ENCODE data around the gene LGALS3BP.

DNA sequence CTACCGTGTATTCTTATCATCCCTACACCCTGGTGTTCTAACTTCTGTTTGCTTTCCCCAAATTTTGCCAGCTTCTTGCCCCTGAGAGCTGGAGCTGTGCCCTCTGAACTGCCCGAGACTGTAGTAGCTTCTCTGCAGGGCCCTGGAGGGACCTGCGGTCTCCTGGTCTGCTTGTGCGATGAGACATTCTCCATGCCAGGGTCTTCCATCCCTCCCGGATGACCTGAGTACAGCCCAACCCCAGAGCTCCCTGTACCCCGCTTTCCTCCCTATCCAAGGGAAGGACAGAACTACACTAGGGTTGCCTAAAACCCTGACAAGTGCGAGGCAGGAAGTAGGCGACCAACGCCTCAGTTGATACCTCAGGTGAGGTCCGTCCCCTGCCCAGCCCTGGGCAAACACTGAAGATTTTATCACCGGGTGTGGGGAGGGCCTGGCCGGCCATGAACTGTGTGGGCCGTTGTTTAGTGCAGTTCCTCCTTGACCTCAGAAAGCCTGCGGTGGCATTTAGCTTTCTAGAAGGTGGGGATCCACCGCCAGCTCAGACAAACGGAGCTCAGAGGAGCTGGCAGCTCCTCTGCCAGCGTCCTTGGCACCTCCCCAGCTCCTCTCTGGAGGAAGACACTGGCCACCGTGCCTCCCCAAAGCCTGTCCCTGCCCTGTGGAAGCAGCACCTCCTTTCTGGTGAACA lies 16.2 kb upstream of the LGALS3BP start:
- no peak for TF ChIP-seq EP300 (IDR thresholded peaks at IDR 0.05)
- no peak for TF ChIP-seq POLR2AphosphoS5 (IDR thresholded peaks at IDR 0.05)
- TF ChIP-seq CTCF (IDR thresholded peaks at IDR 0.05), result no peak
- no peak for TF ChIP-seq POLR2A (IDR thresholded peaks at IDR 0.05)
